IMR-90 (cell line): Measurements from ENCODE around the gene FOXI1. TPM values are rescaled to one million over a fixed set of nuclear protein-coding genes. Genes with fewer than 3 reads are reported as not detected.

Experiments
- ATAC-seq: fragments of 200-7000 bp; cut with Tn5 transposase; 2 replicates; pipeline ENCODE4 v1.9.1; 2020; ENCODE audit warnings: low read depth, mild to moderate bottlenecking, moderate library complexity
- BruUV-seq: library from RNA; stranded (reverse); fragments of 400-500 nt; replicated peaks from 2 replicates; lab custom pipeline; 2021; lab: Mats Ljungman, UMichigan
- CTCF ChIA-PET: fragments of 300-600 bp; formaldehyde crosslinking; extraction: SDS; loops from one replicate; lab custom pipeline; 2021; ENCODE audit warnings: antibody characterized with exemption; lab: Yijun Ruan, JAX
- POLR2A ChIA-PET: fragments of 300-600 bp; sonication (Branson Sonifier 250); formaldehyde crosslinking; loops from one replicate; lab custom pipeline; 2022; ENCODE audit warnings: antibody characterized with exemption; ENCODE audit not compliant: unreplicated experiment; lab: Charles Lee
- DNase-seq: peaks from one replicate; pipeline ENCODE4 v3.0.0; 2013
- H2AFZ ChIP-seq: replicated peaks from 2 replicates; pipeline ENCODE3; 2013; ENCODE audit warnings: low read length, mild to moderate bottlenecking; ENCODE audit not compliant: poor library complexity
- H2AK5ac ChIP-seq: 2 replicates; pipeline ENCODE4 v1.6.1; 2013; ENCODE audit warnings: low read depth, low read length, inconsistent platforms
- H2AK9ac ChIP-seq: replicated peaks from 2 replicates; pipeline ENCODE3; 2013; ENCODE audit warnings: mild to moderate bottlenecking, low read depth, low read length, moderate library complexity; ENCODE audit not compliant: poor library complexity
- H2BK120ac ChIP-seq: 2 replicates; pipeline ENCODE4 v1.6.1; 2013; ENCODE audit warnings: low read depth, low read length, inconsistent platforms
- H2BK15ac ChIP-seq: 3 replicates; pipeline ENCODE4 v1.6.1; 2013; ENCODE audit warnings: low read depth, low read length, inconsistent platforms
- H2BK20ac ChIP-seq: 2 replicates; pipeline ENCODE4 v1.6.1; 2013; ENCODE audit warnings: low read depth, mild to moderate bottlenecking, inconsistent platforms, low read length, moderate library complexity
- H2BK5ac ChIP-seq: 2 replicates; pipeline ENCODE4 v1.6.1; 2013; ENCODE audit warnings: mild to moderate bottlenecking, low read depth, low read length, inconsistent platforms; ENCODE audit not compliant: poor library complexity, severe bottlenecking
- H3K14ac ChIP-seq: replicated peaks from 2 replicates; pipeline ENCODE4 v1.6.1; 2013; ENCODE audit warnings: low read depth, low read length, inconsistent platforms
- H3K18ac ChIP-seq: 2 replicates; pipeline ENCODE4 v1.6.1; 2013; ENCODE audit warnings: low read depth, low read length, control low read depth
- H3K23ac ChIP-seq: 2 replicates; pipeline ENCODE4 v1.6.1; 2013; ENCODE audit warnings: low read depth, low read length, inconsistent platforms
- H3K27ac ChIP-seq: 2 replicates; pipeline ENCODE4 v1.5.1; 2013; ENCODE audit warnings: mild to moderate bottlenecking, control low read depth, low read length; ENCODE audit not compliant: insufficient read depth
- H3K27me3 ChIP-seq: 2 replicates; pipeline ENCODE4 v1.6.1; 2013; ENCODE audit warnings: low read length; ENCODE audit not compliant: control insufficient read depth, insufficient read depth
- H3K36me3 ChIP-seq: 2 replicates; pipeline ENCODE4 v1.6.1; 2013; ENCODE audit warnings: low read length, mixed read lengths; ENCODE audit not compliant: control insufficient read depth, insufficient read depth
- H3K4ac ChIP-seq: 2 replicates; pipeline ENCODE4 v1.6.1; 2013; ENCODE audit warnings: low read depth, low read length, inconsistent platforms
- H3K4me1 ChIP-seq: 2 replicates; pipeline ENCODE4 v1.6.1; 2013; ENCODE audit warnings: low read length, mixed read lengths; ENCODE audit not compliant: control insufficient read depth, insufficient read depth
- H3K4me2 ChIP-seq: 2 replicates; pipeline ENCODE4 v1.6.1; 2013; ENCODE audit warnings: low read depth, mild to moderate bottlenecking, control low read depth, low read length, moderate library complexity
- H3K4me3 ChIP-seq: 2 replicates; pipeline ENCODE4 v1.5.1; 2013; ENCODE audit warnings: low read depth, mild to moderate bottlenecking, control low read depth, low read length, moderate library complexity; ENCODE audit not compliant: insufficient read depth
- H3K56ac ChIP-seq: 2 replicates; pipeline ENCODE4 v1.6.1; 2013; ENCODE audit warnings: low read length, inconsistent platforms; ENCODE audit not compliant: insufficient read depth; ENCODE audit errors: extremely low read depth
- H3K79me1 ChIP-seq, 2 experiments: 2 replicates each; pipeline ENCODE4 v1.6.1; 2013; ENCODE audit warnings: low read length in 2 of 2, inconsistent platforms in 1 of 2, low read depth in 1 of 2
- H3K9ac ChIP-seq: 2 replicates; pipeline ENCODE4 v1.6.1; 2013; ENCODE audit warnings: low read depth, low read length, control low read depth
- H3K9me1 ChIP-seq: 2 replicates; pipeline ENCODE4 v1.6.1; 2013; ENCODE audit warnings: low read length, inconsistent platforms; ENCODE audit not compliant: insufficient read depth
- H3K9me3 ChIP-seq: 2 replicates; pipeline ENCODE4 v1.6.1; 2013; ENCODE audit warnings: low read length; ENCODE audit not compliant: control insufficient read depth, insufficient read depth
- H4K20me1 ChIP-seq: 2 replicates; pipeline ENCODE4 v1.6.1; 2013; ENCODE audit warnings: low read length, inconsistent platforms; ENCODE audit not compliant: insufficient read depth
- H4K5ac ChIP-seq: 2 replicates; pipeline ENCODE4 v1.6.1; 2013; ENCODE audit warnings: mild to moderate bottlenecking, low read depth, low read length, control low read depth
- H4K8ac ChIP-seq, 2 experiments: 2 replicates each; pipeline ENCODE4 v1.6.1; 2013; ENCODE audit warnings: low read depth in 2 of 2, low read length in 2 of 2, control low read depth in 1 of 2, inconsistent platforms in 1 of 2
- H4K91ac ChIP-seq: 2 replicates; pipeline ENCODE4 v1.6.1; 2013; ENCODE audit warnings: low read depth, low read length, inconsistent platforms; ENCODE audit not compliant: insufficient read depth
- MAFK ChIP-seq: IDR thresholded peaks from 2 replicates; pipeline ENCODE4 v1.6.1; 2012; ENCODE audit warnings: low read depth, low read length, improper control_type of control experiment
- whole genome bisulfite sequencing, 2 experiments: methylation state at CpG; one replicate each; pipeline versions ENCODE4 v1.1.5 to v1.1.7; 2013; ENCODE audit warnings: missing lambda C conversion rate in 2 of 2; ENCODE audit not compliant: insufficient read length in 1 of 2; ENCODE audit errors: extremely low coverage in 2 of 2; 5-methylcytosine and 5-hydroxymethylcytosine counted together
- dilution Hi-C: fragments of 300-500 bp; cut with HindIII; formaldehyde crosslinking; loops from one replicate; pipeline ENCODE4 v1.14.3; 2018; ENCODE audit warnings: low sequenced_read_pairs; ENCODE audit not compliant: unreplicated experiment
- in situ Hi-C: fragments of 300-500 bp; cut with MboI; formaldehyde crosslinking; loops from 3 replicates; pipeline ENCODE4 v1.14.3; 2019; ENCODE audit warnings: low sequenced_read_pairs, inconsistent platforms, mixed read lengths
- intact Hi-C: fragments of 100-400 bp; cut with micrococcal nuclease; formaldehyde crosslinking; loops from 2 replicates; pipeline ENCODE4 v1.10.0; 2022
- polyA plus RNA-seq, 3 experiments: library from polyadenylated mRNA; depleted of rRNA; stranded (reverse); fragments of >200 nt; gene quantifications; 2 replicates each; pipeline ENCODE4 v1.2.3, GENCODE V29; 2012; ENCODE audit warnings: low replicate concordance in 1 of 3
- total RNA-seq: library from RNA; depleted of rRNA; stranded (reverse); fragments of >200 nt; gene quantifications from 2 replicates; pipeline ENCODE4 v1.2.3, GENCODE V29; 2012

FOXI1 gene
- total and polyA plus RNA-seq, 2 of the 4 experiments (the other 2 are of a cell fraction), result not detected

- Histone ChIP-seq H2BK120ac (no peak overlapping the region), H3K27me3 (no peaks in the 10 kb centered on the region), H2AFZ (no peak overlapping the region), H3K36me3 (no peaks in the 10 kb centered on the region), H4K91ac (no peak overlapping the region), H3K23ac (no peak overlapping the region), H3K9me3 (no peaks in the 10 kb centered on the region), H2AK5ac (no peak overlapping the region), H4K20me1 (no peaks in the 10 kb centered on the region), H3K9me1 (no peaks in the 10 kb centered on the region), H3K56ac (no peak overlapping the region), H2AK9ac (peak overlapping the region; percentile 26), H3K4me3 (no peak overlapping the region), H4K5ac (no peak overlapping the region), H3K27ac (no peak overlapping the region), H3K18ac (no peak overlapping the region), H3K4ac (no peak overlapping the region), H2BK20ac (no peak overlapping the region), H3K4me1 (no peaks in the 10 kb centered on the region), H2BK5ac (no peak overlapping the region), H2BK15ac (no peak overlapping the region), H3K4me2 (no peak overlapping the region), H4K8ac (no peak overlapping the region), H3K9ac (no peak overlapping the region), H3K14ac (no peak overlapping the region), H3K79me1 (no peaks in the 10 kb centered on the region)
- in situ Hi-C loops, result no loop called here
- TF ChIP-seq MAFK, result no peak
- 33% methylated on average over 1 of the region's 4 CpGs; no CpG with 5 or more reads in 1 of the 2 experiments for WGBS, 2 experiments
- intact Hi-C loops, result no loop called here
- dilution Hi-C loops, result no loop called here
- DNase-seq (no peak), ATAC-seq (no peak)
- ChIA-PET CTCF (no interaction called here), POLR2A (no interaction called here)
- no TSS peak for BruUV-seq
Measured at GRCh38 chr5:170138273-170138672, 32.6 kb downstream of the FOXI1 start.
